HG02763 (cell line): ENCODE data around the gene WFS1.

Source experiments
- ATAC-seq: cut with Tn5 transposase; IDR thresholded peaks from one replicate; pipeline ENCODE4 v1.9.1; 2021; ENCODE audit warnings: mild to moderate bottlenecking, moderate library complexity; ENCODE audit not compliant: unreplicated experiment

Gene WFS1

DNA sequence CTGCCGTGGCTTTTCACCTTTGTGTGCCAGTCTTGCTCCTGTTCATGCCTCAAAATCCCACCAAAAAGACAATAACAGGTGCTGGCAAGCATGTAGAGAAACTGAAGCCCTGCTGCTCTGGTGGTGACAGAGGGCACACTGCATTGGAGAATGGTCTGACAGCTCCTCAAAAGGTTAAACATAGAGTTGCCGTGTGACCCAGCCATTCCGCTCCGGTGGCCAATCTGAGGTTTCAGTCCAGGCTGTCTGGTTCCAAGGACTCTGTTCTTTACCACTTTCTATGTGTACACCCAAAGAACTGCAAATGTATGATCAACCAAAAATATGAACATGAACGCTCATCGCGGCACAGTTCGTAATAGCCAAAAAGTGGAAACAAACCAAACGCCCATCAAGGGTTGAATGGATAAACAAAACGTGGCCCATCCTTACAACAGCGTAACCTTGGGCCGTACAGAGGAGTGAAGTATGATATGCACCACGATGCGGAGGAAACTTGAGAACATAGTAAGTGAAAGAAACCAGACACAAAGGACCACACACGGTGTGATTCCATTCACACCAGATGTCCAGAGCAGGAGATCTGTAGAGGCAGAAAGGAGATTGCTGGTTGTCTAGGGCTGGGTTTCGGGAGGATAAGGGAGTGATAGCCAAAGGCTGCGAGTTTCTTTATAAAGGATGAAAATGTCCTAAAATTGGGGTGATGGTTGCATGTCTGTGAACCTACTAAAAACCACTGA, 33.6 kb upstream of the WFS1 start:
- no peak for ATAC-seq

DNA sequence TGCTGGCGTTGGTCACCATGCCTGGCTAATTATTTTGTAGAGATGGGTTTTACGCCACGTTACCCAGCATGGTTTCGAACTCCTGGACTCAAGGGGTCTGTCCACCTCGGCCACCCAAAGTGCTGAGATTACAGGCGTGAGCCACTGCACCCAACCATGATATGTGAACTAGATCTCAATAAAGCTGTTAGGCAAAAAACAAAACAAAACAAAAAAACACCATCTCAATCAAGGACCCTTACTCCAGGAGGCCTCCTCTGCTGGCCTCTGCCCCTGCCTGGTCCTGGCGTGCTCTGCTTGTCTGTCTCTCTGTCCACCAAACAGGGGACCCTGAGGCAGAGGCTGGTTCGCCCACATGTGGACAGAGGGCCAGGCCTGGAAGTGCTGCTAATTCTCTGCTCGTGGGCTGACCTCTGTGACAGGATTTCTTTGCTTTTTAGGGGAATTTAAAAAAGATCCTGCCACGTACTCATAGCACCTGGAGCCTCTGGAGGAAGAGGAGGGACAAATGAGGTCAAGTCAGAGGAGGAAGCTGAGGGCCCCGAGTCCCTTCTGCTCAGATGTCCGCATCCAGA, 32.7 kb upstream of the WFS1 start:
- no peak for ATAC-seq

DNA sequence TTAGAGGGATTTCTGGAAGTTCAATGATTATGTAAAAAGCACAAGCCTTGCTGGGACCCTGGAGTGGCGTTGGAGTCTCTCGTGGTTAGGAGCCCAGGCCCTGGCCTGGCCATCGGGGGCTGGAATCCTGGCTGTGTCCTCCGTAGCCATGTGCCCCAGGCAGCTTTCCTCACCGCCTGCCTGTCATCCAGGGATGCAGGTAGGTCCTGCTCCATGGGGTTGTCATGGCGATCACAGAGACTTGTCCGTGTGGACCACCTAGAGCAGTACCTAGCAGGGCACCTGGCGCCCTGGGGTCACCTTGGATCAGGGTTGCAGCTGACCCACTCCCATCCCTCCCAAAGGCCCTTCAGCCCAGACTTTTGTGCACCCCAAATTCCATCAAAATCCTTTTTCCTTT, 30.2 kb upstream of the WFS1 start:
- no peak for ATAC-seq

DNA sequence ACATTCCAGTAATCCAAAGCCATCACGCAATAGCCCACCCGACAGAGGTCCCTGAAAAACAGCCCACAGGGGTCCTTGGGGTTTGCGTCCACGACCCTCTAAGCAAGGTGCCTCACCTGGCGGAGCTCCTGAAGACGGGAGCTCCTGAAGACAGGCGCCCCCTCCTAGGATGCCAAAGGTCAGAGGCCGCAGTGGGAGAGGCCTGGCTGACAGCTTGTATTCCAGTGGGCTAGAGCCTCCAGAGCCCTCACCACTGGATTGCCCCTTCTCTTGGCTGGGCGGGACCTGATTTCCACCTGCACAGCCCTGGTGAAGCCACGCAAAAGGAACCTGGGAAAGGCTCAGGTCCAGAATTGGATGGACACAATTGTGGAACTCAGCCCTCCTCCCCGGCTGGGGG, 29.7 kb upstream of the WFS1 start:
- ATAC-seq: no peak

DNA sequence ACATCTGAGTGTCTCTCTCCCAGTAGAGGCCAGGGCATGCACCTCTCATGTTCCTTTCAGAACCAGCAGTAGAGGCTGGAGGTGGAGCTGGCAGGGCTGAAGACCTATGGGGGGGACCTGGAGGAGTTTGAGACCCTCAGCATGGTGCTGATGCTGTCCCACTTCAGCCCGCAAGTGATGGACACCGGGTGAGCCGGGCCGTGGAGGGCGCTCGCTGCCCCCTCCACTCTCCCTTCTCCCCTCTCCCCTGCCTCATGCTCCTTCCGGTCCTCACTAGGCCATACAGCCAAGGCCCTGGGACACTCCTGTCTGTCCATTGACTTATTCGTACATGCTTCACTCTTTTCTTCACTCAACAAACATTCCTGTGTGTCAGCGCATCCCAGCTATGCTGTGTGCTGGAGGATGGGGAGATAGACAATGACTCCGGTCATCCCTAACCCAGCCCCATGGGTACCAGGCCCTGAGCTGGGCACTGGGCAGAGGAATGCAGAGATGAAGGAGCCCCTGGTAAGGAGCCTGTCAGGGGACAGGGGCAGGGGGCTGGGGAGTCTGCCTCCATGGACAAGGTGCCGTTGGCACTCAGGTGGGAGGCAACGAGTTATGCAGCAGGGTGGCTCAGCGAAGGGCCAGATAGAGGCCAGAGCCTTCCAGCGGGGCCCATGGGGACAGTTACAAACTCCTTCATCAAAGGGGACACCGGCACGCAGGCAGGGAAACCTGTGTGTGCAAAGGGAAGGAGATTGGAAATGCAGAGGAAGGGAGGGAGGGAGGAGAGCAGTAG, 28.4 kb upstream of the WFS1 start:
- no peak for ATAC-seq

DNA sequence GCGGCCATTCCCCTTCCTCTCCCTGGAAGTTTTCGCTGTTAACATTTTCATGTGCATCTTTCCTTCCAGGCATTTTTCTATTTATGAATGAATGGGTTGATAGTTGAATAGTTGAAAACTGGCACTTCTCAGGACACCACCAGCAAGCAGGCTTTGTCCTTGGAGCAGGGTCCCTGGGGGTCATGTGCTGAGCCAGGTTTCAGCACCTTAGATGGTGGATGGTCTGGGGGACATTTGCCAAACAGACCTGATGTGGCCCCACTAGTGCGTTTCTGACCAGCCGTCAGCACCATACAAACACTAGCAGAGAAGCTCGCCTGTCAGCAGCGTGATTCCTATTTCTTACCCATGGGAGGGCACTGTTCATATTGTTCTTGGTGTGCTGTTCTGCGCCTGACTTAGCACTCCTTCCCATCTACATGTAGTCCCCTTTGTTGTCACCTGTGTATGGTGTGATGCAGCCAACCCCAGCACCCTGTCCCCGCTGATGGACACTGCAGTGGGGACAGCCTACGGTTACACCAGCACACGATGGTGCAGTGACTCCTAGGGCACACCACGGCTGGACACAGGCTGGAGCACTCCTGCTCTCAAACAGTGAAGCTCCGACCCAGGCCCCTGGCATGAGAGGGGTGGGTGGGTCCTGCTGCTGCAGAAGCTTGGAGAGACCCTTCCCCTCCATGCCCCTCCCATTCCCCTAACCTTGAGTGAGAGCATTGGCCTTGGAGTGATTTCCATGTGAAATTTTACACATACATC, 27.2 kb upstream of the WFS1 start:
- no peak for ATAC-seq

DNA sequence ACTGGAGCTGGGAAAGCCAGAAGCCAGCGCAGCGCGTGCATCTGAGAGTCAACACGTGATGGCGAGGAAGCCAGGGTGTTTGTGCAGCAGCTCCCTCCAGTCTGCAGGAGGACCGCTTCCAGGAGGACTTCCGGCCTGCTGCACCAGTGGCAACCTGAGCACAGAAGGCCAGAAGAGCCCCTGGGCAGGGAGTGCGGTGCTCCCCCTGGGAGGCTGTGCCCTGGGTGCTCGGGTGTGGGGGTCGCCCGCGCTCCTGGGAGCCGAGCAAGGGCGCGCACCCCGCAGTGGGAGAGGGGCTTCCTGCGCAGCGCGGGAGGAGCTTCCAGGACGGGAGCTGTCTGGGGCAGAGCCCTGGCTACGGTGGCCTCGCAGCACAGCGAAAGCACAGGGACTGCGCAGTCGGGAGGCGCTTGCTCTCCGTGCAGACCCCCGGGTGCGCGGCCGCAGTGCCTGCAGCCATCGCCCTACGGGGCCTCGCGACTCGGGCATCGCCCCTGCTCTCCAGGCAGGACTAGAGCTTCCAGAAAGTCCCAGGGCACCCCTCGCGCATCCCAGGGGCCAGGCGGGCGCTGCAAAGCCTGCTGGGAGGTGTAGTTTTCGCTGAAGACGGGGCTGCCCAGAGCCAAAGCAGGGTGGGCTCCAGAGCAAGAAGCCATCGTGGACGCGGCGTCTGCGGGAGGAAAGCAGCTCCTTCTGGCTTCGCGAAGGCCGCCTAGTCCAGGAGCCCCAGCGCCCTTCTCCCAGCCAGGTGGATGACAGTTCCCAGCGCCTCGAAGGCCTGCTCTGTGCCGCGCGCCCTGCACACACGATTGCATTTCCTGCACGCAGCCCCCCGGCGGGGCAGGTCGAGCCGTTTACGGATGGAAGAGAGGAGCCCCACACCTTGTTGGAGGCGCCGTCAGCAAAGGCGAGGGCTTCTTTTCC, 24.1 kb upstream of the WFS1 start:
- ATAC-seq: no peak

DNA sequence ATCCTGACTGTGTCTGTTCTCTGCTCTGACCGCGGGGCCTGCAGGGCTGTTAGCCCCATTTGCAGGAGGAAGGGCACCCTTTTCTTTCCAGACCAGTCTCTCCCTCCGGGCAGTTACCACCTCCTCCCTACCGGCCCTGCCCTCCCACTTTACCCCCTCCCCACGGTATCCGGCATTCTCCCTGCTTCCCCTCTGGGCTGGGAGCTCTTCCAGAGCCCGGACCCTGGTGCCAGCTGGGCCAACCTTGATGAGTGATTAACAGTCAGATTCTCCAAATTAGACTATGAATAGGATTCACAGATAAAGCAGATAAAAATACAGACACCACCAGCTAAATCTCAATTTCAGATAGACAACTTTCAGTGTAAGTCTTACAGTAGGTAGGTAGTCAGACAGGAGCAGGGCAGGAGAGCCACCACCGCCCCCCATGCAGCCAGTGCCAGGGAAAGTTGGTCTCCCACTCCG, 23.4 kb upstream of the WFS1 start:
- ATAC-seq: no peak

DNA sequence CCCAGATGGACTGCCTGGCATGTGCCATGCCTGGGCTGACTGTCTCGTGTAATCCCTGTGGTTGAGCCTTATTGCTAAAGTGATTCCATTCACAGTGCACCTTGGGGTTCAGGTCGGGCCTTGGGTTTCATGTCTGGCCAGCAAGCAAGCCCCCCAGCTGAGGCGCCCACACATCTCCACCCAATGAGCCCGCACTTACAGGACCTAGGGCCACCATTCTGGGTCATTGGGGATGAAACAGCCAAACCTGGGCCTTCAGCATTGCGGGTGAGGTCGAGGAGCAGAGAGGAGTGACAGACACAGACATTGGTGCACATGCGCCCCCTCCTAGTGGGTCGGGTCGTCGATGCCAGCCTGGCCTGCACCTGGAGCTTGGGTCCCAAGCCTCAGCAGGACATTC, 21.3 kb upstream of the WFS1 start:
- no peak for ATAC-seq

DNA sequence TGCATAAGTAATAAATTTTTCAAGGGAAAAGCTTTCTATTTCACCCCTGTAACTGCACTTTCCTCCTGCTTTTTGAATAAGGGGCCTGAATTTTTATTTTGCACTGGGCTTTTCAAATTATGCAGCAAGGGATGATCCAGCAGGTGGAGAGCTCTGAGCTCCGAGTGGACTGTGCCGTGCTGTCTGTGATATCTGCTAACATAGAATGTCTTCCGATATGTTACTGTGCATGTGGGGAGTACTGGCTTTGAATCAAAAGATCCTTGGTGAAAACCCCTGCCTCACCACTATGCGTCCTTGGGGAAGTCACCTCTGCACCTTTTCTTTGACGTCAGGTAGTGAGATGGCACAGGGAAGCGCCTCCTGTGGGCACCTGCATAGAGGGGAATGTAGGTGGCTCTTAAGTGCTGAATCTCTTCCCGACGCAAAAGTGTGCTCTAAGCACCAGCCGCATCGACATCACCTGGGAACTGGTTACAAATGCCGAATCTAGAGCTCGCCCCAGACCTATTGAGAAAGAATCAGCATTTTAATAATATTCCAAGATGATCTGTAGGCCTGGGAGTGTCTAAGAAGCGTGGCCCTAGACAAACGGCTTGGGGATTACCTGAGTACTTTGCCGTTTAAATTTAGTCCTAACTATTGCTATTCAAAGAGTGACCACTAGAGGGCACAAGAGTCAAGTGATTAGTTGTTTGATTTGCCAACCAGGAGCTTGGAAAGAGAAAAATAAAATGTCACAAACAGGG, 19.2 kb upstream of the WFS1 start:
- ATAC-seq: no peak

DNA sequence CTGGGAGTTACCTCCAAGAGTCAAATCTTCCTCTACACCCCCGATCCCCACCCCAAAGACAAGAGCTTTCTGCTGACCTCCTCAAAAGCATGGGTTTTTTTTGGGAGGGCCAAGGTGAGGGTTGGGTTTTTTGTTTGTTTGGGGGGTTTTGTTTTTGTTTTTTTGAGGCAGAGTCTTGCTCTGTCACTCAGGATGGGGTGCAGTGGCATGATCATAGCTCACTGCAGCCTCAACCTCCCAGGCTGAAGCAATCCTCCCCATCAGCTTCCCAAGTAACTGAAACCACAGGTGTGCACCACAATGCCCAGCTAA, 18.7 kb upstream of the WFS1 start:
- ATAC-seq: no peak

DNA sequence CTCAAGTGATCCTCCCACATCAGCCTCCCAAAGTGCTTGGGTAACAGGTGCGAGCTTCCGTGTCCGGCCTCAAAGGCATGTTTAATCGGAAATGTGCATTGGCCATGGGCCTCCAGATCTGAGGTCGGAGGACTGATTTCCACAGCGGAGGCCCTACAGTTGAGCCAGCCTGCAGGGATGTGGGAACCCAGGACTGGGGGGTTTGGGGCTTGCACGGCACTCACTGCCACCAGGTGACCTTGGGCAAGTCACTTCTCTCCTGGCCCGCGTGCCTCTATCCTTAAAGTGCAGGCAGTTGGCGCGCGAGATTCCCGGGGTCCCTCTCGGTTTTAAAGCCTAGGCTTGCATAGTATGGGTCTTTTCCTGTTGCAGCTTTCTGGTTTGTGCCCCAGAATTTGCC, 18.3 kb upstream of the WFS1 start:
- ATAC-seq: no peak

DNA sequence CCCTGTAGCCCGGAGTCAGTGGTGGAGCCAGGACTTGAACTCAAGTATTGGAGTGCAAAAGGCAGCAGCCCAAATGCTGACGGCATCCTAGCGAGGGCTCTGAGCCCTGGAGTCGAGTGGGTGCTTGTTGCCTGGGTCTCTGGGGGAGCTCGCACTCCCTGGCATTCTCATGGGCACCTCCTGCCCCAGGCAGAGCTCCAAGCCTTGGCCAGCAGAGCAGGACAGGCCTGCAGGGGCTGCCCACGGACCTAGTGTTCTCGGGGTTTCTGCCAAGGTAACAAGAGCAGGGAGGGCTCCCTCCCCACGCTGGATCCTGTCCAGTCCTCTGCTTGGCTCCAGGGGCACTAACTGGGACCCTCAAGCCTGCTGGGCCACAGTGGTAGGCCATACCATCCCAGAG, 17.6 kb upstream of the WFS1 start:
- ATAC-seq: no peak

DNA sequence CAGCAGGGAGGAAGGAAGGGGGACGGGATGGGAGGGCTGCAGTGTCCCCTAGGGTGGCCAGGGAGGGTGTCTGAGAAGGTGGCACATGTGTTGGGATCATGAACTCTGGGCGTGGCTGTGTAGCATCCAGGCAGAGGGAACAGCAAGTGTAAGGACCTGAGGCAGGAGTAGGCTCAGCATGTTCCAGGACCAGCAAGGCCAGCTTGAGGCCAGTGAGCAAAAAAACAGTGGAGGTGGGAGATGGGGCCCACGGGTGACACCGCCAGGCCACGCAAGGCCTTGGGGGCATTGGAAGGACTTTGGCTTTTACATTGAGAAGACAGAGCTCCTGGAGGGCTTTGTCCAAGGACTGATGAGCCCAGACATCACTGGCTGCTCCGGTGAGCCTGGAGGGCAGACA, 16.5 kb upstream of the WFS1 start:
- no peak for ATAC-seq

DNA sequence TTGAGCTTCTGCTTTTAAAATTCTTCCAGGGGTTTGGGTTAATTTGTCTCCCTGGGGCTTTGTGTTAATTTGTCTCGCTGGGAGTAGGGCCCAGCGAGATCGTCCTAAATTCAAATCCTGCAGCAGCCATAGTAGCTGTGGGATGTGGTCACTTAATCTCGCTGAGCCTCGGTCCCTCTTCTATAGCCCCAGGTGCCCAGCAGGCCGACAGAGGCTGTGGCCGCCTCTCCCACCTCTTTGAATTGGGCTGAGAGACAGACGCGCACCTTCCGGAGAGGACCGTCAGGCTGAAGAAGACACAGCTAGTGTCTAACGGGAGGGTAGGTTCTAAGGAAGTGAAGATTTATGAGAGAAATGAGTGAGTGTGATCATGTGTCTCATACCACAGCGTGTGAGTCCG, 15.7 kb upstream of the WFS1 start:
- ATAC-seq: no peak

DNA sequence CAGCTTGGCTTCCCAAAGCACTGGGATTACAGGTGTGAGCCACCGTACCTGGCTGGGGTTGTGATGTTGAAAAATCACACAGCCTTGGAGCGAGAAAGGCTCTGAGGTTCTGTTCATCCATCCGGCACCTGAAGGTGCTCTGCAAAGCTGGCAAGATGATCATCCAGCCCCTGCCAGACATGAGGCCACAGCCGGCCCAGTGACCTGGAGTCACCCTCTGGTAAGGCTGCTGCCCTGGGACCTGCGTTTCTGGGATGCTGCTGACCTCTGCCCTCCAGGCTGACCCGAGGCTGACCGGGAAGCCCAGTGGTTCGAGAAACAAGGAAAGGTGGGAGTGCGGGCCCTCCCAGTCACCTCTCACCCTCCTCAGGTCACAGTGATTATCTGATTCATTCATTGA, 13.5 kb upstream of the WFS1 start:
- no peak for ATAC-seq

DNA sequence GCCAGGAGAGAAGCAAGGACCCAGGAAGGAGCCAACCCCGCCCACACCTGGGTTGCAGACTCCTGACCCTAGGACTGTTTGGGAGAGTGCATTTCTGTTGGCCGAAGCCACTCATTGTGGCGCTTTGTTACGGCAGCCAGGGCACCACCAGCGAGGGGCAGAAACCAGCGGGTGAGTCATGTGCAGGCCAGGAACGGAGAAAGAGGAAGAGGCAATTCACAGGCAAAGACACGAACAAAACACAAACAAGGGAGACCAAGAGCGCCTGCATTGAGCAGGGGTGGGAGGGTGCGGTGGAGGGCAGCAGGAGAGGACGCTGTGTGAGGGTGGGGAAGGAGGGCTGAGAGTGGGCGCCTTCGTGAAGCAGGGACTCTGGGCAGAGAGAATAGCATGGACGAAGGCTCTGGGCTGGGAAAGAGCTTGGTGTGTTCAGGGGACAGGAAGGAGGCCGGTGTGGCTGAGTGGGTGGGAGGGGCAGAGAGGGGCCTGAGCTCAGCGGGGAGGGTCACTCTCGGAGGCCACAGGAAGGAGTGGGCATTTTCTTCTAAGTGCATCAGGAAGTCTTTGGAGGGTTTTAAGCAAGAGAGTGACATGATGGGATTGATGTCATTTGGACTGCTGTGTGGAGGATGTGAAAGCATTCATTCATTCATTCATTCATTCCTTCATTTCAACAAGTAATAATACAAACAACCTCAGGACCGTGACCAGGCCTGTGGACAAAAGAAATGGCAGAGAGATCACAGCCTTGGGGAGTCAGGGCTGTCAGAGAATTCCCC, 12.2 kb upstream of the WFS1 start:
- ATAC-seq: no peak

DNA sequence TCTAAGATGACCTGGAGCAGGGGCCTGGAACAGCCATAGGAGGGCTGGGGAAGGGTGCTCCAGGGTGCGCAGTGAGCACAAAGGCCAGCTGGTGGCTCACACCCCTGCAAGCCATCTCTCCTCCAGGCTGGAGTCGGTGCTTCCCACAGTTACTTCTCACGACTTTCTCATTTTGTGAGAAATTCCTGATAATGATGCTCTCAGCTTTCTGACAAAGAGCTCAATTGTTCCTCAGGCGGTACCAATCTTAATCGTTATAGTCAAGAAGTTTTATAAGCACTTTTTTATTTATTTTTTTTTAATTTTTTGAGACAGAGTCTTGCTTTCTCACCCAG, 11.7 kb upstream of the WFS1 start:
- ATAC-seq: no peak

DNA sequence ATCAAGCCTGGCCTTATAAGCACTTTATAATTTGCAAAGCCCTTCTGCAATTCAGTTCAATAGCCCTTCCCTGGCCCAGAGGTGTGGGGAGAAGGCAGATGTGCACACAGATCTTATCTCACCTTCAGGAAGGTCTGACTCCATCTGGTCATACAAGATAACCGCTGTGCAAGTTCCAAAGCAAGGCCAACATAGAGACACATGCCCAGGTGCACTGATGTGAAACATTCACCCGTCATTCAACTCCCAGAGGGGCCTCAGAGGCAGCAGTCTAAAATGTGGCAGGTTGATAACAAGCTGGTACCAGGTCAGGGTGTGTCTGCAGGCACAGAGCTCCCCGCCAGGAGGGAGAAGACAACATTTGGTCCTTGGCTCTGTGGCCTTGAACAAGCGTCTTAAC, 10.9 kb upstream of the WFS1 start:
- ATAC-seq: no peak
